Right lobe of liver (tissue), 6 donors: ENCODE measurements around the gene RPS6KA2. TPM values are rescaled to one million over a fixed set of nuclear protein-coding genes. Genes with fewer than 3 reads are reported as not detected.

Source experiments
- ATAC-seq, 4 donors: fragments of 200-7000 bp; cut with Tn5 transposase; one replicate each; pipeline ENCODE4 v1.9.1; 2020; ENCODE audit warnings: mild to moderate bottlenecking in 4 of 4, moderate library complexity in 4 of 4
- DNase-seq, 3 donors: peaks; one replicate each; pipeline ENCODE4 v3.0.0-alpha.2; 2020
- H3K27ac ChIP-seq, 3 donors: fragments of 200-600 bp; one replicate each; pipeline ENCODE4 v1.8.0; 2022
- H3K27me3 ChIP-seq, 2 donors: fragments of 200-600 bp; one replicate each; pipeline ENCODE4 v1.8.0; 2022
- H3K36me3 ChIP-seq, 4 donors: fragments of 200-600 bp; sonication (generic) in 1 of 4; one replicate each; pipeline versions ENCODE4 v1.5.1 to v1.8.0; 2017 to 2022; ENCODE audit warnings: control low read depth in 1 of 4
- H3K4me1 ChIP-seq, 4 donors: fragments of 200-600 bp; sonication (generic) in 1 of 4; one replicate each; pipeline versions ENCODE4 v1.5.1 to v1.8.0; 2017 to 2022; ENCODE audit warnings: control low read depth in 1 of 4
- H3K4me3 ChIP-seq, 3 donors: fragments of 200-600 bp; one replicate each; pipeline ENCODE4 v1.8.0; 2022
- H3K9me3 ChIP-seq, 4 donors: fragments of 200-600 bp; sonication (generic) in 1 of 4; one replicate each; pipeline versions ENCODE4 v1.5.1 to v1.8.0; 2017 to 2022; ENCODE audit warnings: control low read depth in 1 of 4
- POLR2A ChIP-seq: fragments of 450-650 bp; IDR thresholded peaks from one replicate; pipeline ENCODE4 v1.6.1; 2017; ENCODE audit warnings: antibody characterized with exemption, mild to moderate bottlenecking
- WGBS: methylation state at CpG from one replicate; pipeline ENCODE4 v1.1.6; 2018; ENCODE audit warnings: low coverage, low lambda C conversion rate; ENCODE audit not compliant: insufficient coverage; ENCODE audit errors: missing lambda C conversion rate; 5-methylcytosine and 5-hydroxymethylcytosine counted together
- intact Hi-C, 2 donors: fragments of 100-400 bp; cut with DNase I; formaldehyde crosslinking; loops; one replicate each; pipeline versions ENCODE4 v1.11.2 to v1.14.1; 2022
- total RNA-seq, 6 experiments: library from RNA; depleted of rRNA in 2 of 6; stranded (reverse); fragments of >200 nt in 2 of 6; fragmentation: NEBNext Ultra II Directional in 3 of 6; extraction: Animal tissue kit (Norgen Biotek cat#: 25700) in 3 of 6; gene quantifications; one replicate each; pipeline versions ENCODE4 v1.1.0 to v1.2.4, GENCODE V29; 2016 to 2023
- TF ChIP-seq, protein P1 (sequence below), 4 donors: fragments of 200-600 bp in 3 of 4; fragments of 450-650 bp in 1 of 4; IDR thresholded peaks; one replicate each; pipeline versions ENCODE4 v1.5.1 to v1.8.0; 2016 to 2022; ENCODE audit warnings: antibody characterized with exemption in 4 of 4, mild to moderate bottlenecking in 2 of 4
- donor health status: DM: no; HTN: yes; CAD: no.
- donor health status: DM: no; HTN: no; CAD: no.
- donor health status: DM: no; HTN: no; CAD: no.
- donor health status: DM: no; HTN: yes; CAD: no.
- donor health status: DM: no; HTN: yes; CAD: no.

RPS6KA2 gene
- total RNA-seq, 6 experiments from 2014 or later = 6.4 to 18.1 (median 11.1) TPM

DNA sequence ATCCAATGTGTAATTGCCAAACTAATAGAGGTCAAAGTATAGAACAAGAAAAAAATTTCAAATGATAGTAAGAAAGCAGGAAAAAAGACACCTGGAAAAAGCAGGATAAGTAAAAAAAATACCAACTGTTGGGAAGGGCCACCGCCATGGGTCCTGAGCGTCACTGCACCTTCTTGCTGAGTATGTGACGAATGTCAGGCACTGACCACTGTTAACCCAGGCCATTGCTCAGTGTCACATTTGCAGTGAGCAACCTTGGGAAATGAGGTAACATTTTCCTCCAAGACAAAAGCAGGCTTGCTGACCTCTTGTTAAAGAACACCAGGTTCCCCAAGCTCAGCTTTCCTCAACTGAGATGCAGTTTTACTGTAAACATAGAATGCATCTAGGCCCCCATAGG, 15.6 kb upstream of the RPS6KA2 start:
- H3K36me3 ChIP-seq = no peaks in the 10 kb centered on the region
- no peaks in the 10 kb centered on the region for H3K4me1 ChIP-seq
- H3K27me3 ChIP-seq = no peaks in the 10 kb centered on the region
- intact Hi-C loops = no loop called here
- TF ChIP-seq, protein P1, sequence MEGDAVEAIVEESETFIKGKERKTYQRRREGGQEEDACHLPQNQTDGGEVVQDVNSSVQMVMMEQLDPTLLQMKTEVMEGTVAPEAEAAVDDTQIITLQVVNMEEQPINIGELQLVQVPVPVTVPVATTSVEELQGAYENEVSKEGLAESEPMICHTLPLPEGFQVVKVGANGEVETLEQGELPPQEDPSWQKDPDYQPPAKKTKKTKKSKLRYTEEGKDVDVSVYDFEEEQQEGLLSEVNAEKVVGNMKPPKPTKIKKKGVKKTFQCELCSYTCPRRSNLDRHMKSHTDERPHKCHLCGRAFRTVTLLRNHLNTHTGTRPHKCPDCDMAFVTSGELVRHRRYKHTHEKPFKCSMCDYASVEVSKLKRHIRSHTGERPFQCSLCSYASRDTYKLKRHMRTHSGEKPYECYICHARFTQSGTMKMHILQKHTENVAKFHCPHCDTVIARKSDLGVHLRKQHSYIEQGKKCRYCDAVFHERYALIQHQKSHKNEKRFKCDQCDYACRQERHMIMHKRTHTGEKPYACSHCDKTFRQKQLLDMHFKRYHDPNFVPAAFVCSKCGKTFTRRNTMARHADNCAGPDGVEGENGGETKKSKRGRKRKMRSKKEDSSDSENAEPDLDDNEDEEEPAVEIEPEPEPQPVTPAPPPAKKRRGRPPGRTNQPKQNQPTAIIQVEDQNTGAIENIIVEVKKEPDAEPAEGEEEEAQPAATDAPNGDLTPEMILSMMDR (IDR thresholded peaks at IDR 0.05) = no peak
- DNase-seq (no peak), ATAC-seq (no peak)
- WGBS = 65% methylated on average over 3 of the region's 3 CpGs
- no peaks in the 10 kb centered on the region for H3K9me3 ChIP-seq
- H3K4me3 ChIP-seq = no peak overlapping the region
- H3K27ac ChIP-seq = no peak overlapping the region

DNA sequence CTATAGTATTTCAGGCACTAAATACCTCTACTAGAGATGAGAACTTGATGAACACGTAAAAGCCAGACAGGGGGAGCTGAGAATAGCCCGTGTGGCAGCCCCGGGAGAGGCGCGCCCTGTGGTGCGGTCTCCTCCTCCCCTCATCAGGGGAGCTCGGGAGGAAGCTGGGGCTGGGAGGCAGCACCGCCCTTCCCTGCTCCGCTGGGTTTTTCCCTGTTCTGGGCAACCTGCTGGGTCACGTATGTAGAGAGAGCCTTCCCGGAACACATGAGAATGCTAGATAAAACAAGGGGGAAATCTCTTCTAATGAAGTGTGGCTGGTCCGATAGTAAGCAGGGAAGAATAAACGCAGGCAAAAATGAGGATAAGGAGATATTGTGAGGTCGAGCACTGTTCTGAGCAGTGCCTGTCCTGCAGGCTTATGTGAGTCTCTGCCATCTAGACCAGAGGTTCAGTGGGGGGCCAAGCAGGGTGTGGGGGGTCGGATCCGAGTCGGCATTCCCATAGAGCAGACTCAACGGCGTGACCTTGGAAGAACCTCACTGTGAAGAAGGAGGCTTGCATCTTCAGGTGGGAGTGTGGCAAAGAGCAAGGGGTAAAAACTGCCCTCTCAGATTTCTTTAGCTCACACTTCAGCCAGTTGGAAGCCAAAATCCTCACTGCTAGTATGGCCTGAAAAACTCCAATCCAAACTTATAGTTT, 13.4 kb upstream of the RPS6KA2 start:
- WGBS = 25% methylated on average over 19 of the region's 19 CpGs
- Histone ChIP-seq H3K9me3 (no peaks in the 10 kb centered on the region), H3K36me3 (no peaks in the 10 kb centered on the region), H3K4me3 (no peak overlapping the region), H3K27ac (no peak overlapping the region), H3K27me3 (no peaks in the 10 kb centered on the region), H3K4me1 (no peaks in the 10 kb centered on the region)
- peak; percentile 62 to 84 (median 70) for ATAC-seq
- intact Hi-C loops = no loop called here
- TF ChIP-seq, protein P1 (IDR thresholded peaks at IDR 0.05) = no peak
- TF ChIP-seq POLR2A = no peak
- peak in 1 of 3 donors; percentile 46 for DNase-seq

DNA sequence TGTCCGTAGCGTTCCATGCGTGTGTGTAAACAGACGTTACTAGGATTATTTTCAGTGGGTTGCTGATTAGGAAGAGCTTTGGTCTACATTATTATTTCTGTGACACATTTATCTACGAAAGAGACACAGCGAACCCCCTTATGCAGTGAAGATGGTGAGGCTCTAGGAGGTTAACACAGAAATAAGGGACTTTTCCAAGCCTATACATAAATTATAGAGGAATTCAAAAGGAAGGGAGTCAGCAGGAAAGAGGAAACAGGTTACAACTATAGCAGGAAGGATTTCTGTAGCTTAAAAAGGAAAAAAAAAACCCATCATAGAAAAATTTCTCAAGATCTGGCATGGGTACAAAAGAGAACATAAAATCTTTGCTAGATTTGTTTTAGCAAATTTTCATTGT, 12.9 kb upstream of the RPS6KA2 start:
- WGBS = 62% methylated on average over 6 of the region's 6 CpGs

DNA sequence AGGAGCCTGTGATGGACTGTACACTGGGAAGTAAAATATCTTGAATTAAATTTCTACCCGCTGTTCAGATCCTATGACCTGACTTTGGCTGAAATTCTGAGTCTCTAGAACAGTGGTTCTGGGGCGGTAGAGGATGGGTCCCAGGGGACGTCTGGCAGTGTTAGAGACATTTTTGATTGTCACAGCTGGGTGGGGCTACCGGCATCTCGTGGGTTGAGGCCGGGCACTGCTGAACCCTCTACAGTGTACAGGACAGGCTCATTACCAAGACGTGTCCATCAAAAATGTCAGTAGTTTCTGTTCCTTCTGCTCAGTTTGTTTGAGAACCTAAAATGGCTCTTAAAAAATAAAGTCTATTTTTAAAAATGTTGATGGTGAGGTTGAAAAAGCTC, 11.5 kb upstream of the RPS6KA2 start:
- intact Hi-C loops = no loop called here
- Histone ChIP-seq H3K9me3 (no peaks in the 10 kb centered on the region), H3K27ac (no peak overlapping the region), H3K27me3 (no peaks in the 10 kb centered on the region), H3K4me3 (no peak overlapping the region), H3K4me1 (no peaks in the 10 kb centered on the region), H3K36me3 (no peaks in the 10 kb centered on the region)
- whole genome bisulfite sequencing = 60% methylated on average over 7 of the region's 7 CpGs
- ATAC-seq = no peak
- TF ChIP-seq POLR2A = no peak
- TF ChIP-seq, protein P1 (IDR thresholded peaks at IDR 0.05) = no peak
- no peak for DNase-seq

More for the DNA sequence above, 12.9 kb upstream of the RPS6KA2 start:
- no peaks in the 10 kb centered on the region for H3K27me3 ChIP-seq
- no peaks in the 10 kb centered on the region for H3K9me3 ChIP-seq
- H3K36me3 ChIP-seq = no peaks in the 10 kb centered on the region
- DNase-seq (no peak), ATAC-seq (no peak)
- H3K27ac ChIP-seq = no peak overlapping the region
- TF ChIP-seq, protein P1 (IDR thresholded peaks at IDR 0.05) = no peak
- no peak for TF ChIP-seq POLR2A
- H3K4me3 ChIP-seq = no peak overlapping the region
- no peaks in the 10 kb centered on the region for H3K4me1 ChIP-seq
- intact Hi-C loops = no loop called here
